ENCODE data around the gene STIM2. TPM values are rescaled to one million over a fixed set of nuclear protein-coding genes. Genes with fewer than 3 reads are reported as not detected.
"Not testable (repeated sequence)": the region's sequence is repeated elsewhere in the genome, so short reads cannot be mapped to it uniquely, and the experiment has no call there.

STIM2 gene
- total RNA-seq, 6 experiments from 2014 or later, result 9.1 to 14.6 (median 9.6) TPM

DNA sequence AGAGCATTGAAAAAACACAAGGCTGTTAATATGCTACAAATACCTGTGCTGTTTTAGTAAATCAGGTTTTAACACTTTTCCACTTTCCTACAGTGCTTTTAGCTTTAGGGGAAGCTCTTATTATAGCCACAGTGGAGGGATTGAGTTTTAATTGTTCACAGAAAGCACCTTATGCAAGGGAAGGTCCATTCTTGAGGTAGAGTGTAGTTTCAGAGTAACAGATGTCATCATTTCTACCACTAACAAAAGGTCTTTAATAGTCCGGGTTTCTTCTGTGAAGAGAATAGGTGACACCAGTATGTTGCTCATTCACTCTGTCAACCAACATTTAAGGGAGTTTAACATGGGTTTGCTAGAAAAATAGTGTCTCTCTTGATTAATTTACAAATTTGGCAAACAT is 104.4 kb downstream of the STIM2 start:
- DNase-seq (no peak), ATAC-seq (no peak)
- Histone ChIP-seq H3K27ac (no peak overlapping the region), H3K9me3 (no peaks in the 10 kb centered on the region), H3K27me3 (no peaks in the 10 kb centered on the region), H3K4me3 (no peak overlapping the region), H3K36me3 (no peaks in the 10 kb centered on the region), H3K4me1 (no peaks in the 10 kb centered on the region)
- TF ChIP-seq POLR2A (IDR thresholded peaks at IDR 0.05), result no peak
- 80% methylated on average over 1 of the region's 1 CpG for WGBS (ENCODE audit: insufficient coverage, low coverage, low lambda C conversion rate, missing lambda C conversion rate)
- intact Hi-C loops (cut with DNase I), result no loop called here

DNA sequence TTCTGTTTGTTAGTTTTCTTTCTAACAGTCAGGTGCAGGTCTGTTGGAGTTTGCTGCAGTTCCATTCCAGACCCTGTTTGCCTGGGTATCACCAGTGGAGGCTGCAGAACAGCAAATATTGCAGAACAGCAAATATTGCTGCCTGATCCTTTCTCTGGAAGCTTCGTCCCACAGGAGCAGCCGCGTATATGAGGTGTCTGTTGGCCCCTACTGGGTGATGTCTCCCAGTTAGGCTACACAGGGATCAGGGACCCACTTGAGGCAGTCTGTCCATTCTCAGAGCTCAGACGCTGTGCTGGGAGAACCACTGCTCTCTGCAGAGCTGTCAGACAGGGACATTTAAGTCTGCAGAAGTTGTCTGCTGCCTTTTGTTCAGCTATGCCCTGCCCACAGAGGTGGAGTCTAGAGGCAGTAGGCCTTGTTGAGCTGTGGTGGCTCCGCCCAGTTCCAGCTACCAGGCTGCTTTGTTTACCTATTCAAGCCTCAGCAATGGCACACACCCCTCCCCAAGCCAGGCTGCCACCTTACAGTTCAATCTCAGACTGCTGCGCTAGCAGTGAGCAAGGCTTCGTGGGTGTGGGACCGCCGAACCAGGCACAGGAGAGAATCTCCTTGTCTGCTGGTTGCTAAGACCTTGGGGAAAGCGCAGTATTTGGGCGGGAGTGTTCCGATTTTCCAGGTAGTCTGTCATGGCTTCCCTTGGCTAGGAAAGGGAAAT is 115.0 kb downstream of the STIM2 start:
- H3K27ac ChIP-seq; H3K27me3 ChIP-seq; ATAC-seq; H3K4me3 ChIP-seq; H3K4me1 ChIP-seq; DNase-seq; H3K9me3 ChIP-seq; intact Hi-C loops (cut with DNase I); H3K36me3 ChIP-seq: not testable (repeated sequence)
- 17% methylated on average over 1 of the region's 12 CpGs for WGBS (ENCODE audit: insufficient coverage, low coverage, low lambda C conversion rate, missing lambda C conversion rate)

DNA sequence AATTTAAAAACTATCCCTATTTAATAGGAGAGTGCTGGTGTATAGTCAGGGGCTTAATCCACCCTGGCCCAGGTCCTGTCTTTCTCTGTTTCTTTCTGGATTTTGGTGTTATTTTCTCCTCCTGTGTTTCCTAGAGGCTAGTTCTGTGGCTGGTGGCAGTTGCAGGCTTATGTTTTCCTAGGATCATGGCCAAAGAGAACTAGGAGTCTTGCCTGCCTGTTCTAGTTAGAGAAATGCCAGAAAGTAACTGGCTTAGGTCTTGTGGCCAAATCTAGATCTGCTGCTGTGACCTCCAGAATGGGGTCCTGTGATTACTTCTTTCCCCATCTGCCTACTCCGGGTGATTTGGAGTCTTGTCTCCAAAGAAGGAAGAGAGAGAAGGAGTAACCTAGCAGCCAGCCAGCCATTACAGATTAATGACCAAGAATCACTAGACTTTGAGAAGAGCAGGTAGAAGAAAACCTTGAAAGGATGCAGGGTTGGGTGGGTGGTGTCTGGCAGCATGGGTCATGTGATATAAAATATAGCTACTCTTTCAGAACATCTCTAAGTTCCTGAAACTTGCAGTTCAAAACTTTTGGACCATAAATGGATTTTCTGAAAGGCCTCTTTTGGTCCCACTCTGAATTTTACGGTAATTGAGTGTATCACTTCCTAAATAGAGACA is 117.9 kb downstream of the STIM2 start:
- Histone ChIP-seq H3K4me3 (no peak overlapping the region), H3K9me3 (no peaks in the 10 kb centered on the region), H3K4me1 (no peaks in the 10 kb centered on the region), H3K36me3 (no peaks in the 10 kb centered on the region), H3K27ac (no peak overlapping the region), H3K27me3 (no peaks in the 10 kb centered on the region)
- TF ChIP-seq, protein P1, sequence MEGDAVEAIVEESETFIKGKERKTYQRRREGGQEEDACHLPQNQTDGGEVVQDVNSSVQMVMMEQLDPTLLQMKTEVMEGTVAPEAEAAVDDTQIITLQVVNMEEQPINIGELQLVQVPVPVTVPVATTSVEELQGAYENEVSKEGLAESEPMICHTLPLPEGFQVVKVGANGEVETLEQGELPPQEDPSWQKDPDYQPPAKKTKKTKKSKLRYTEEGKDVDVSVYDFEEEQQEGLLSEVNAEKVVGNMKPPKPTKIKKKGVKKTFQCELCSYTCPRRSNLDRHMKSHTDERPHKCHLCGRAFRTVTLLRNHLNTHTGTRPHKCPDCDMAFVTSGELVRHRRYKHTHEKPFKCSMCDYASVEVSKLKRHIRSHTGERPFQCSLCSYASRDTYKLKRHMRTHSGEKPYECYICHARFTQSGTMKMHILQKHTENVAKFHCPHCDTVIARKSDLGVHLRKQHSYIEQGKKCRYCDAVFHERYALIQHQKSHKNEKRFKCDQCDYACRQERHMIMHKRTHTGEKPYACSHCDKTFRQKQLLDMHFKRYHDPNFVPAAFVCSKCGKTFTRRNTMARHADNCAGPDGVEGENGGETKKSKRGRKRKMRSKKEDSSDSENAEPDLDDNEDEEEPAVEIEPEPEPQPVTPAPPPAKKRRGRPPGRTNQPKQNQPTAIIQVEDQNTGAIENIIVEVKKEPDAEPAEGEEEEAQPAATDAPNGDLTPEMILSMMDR (IDR thresholded peaks at IDR 0.05), result no peak
- no peak for TF ChIP-seq POLR2A (IDR thresholded peaks at IDR 0.05)
- DNase-seq (no peak), ATAC-seq (no peak)
- intact Hi-C loops (cut with DNase I), result no loop called here
- 78% methylated on average over 2 of the region's 2 CpGs for WGBS (ENCODE audit: insufficient coverage, low coverage, low lambda C conversion rate, missing lambda C conversion rate)

DNA sequence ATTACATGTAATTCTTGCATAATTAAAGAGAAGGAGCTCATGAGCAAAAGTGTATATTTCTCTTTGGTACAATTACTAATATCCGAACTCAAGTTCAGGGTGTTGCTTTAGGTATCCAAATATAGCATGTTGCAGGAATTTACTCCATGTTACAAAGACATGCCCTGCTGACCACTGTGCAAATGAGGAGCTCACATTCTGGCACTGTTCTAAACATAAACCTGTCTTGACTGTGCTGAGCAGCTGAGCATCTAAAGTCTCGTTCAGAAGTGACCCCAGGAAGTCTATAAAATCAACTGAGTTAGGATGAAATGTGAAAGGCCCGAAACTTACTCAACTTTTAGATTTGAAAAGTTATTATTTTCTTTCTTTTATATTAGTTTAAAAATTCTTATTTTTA is 124.3 kb downstream of the STIM2 start:
- TF ChIP-seq POLR2A (IDR thresholded peaks at IDR 0.05), result no peak
- TF ChIP-seq, protein P1 (IDR thresholded peaks at IDR 0.05), result no peak
- no peak for ATAC-seq
- Histone ChIP-seq H3K27ac (no peak overlapping the region), H3K36me3 (no peaks in the 10 kb centered on the region), H3K27me3 (no peaks in the 10 kb centered on the region), H3K9me3 (no peaks in the 10 kb centered on the region), H3K4me1 (no peaks in the 10 kb centered on the region), H3K4me3 (no peak overlapping the region)
- 66% methylated on average over 3 of the region's 3 CpGs for WGBS (ENCODE audit: insufficient coverage, low coverage, low lambda C conversion rate, missing lambda C conversion rate)
- DNase-seq, result no peak
- intact Hi-C loops (cut with DNase I), result no loop called here

GRCh38 chr4:26985873-26986272 is 125.2 kb downstream of the STIM2 start:
- H3K9me3 ChIP-seq, result no peaks in the 10 kb centered on the region

More at GRCh38 chr4:26985873-26986272, 125.2 kb downstream of the STIM2 start:
- Histone ChIP-seq H3K27me3 (no peaks in the 10 kb centered on the region), H3K36me3 (no peaks in the 10 kb centered on the region), H3K4me3 (no peak overlapping the region), H3K4me1 (no peaks in the 10 kb centered on the region), H3K27ac (no peak overlapping the region)
- 38% methylated on average over 3 of the region's 3 CpGs for WGBS (ENCODE audit: insufficient coverage, low coverage, low lambda C conversion rate, missing lambda C conversion rate)
- ATAC-seq (peak in 1 of 4 donors; percentile 14), DNase-seq (no peak)
- TF ChIP-seq POLR2A (IDR thresholded peaks at IDR 0.05), result no peak
- TF ChIP-seq, protein P1 (IDR thresholded peaks at IDR 0.05), result no peak
- intact Hi-C loops (cut with DNase I), result no loop called here

Data from right lobe of liver (tissue), 6 donors.